Skeletal muscle tissue (tissue), 4 donors: ENCODE measurements around the gene GREM1. TPM values are rescaled to one million over a fixed set of nuclear protein-coding genes. Genes with fewer than 3 reads are reported as not detected.

Experiments used
- H3K27ac ChIP-seq: one replicate; pipeline ENCODE4 v1.7.0; 2013; ENCODE audit warnings: mild to moderate bottlenecking, low read depth, low read length, inconsistent platforms
- H3K27me3 ChIP-seq, 3 donors: one replicate each; pipeline ENCODE4 v1.7.0; 2013; ENCODE audit warnings: low read length in 3 of 3; ENCODE audit not compliant: control insufficient read depth in 3 of 3, insufficient read depth in 3 of 3
- H3K36me3 ChIP-seq, 3 donors: one replicate each; pipeline ENCODE4 v1.7.0; 2013; ENCODE audit warnings: low read length in 3 of 3; ENCODE audit not compliant: control insufficient read depth in 3 of 3, insufficient read depth in 3 of 3
- H3K4me1 ChIP-seq, 3 donors: one replicate each; pipeline ENCODE4 v1.7.0; 2013; ENCODE audit warnings: low read length in 3 of 3, mild to moderate bottlenecking in 3 of 3; ENCODE audit not compliant: control insufficient read depth in 3 of 3, insufficient read depth in 3 of 3
- H3K4me3 ChIP-seq, 3 donors: one replicate each; pipeline ENCODE4 v1.7.0; 2013; ENCODE audit warnings: low read length in 3 of 3
- H3K9ac ChIP-seq, 3 donors: one replicate each; pipeline ENCODE4 v1.7.0; 2013; ENCODE audit warnings: low read length in 3 of 3, mild to moderate bottlenecking in 3 of 3, moderate library complexity in 2 of 3, low read depth in 1 of 3
- H3K9me3 ChIP-seq, 3 donors: one replicate each; pipeline ENCODE4 v1.7.0; 2013; ENCODE audit warnings: low read length in 3 of 3; ENCODE audit not compliant: control insufficient read depth in 3 of 3
- total RNA-seq: library from RNA; depleted of rRNA; stranded (reverse); fragments of >200 nt; gene quantifications from one replicate; pipeline ENCODE4 v1.2.3, GENCODE V29; 2014
- donor health status: Osteomylitis.

The GREM1 gene
- total RNA-seq, 1 donor from 2014 or later: 0.52 TPM

GRCh38 chr15:32775103-32775502 lies 57.3 kb downstream of the GREM1 start:
- Histone ChIP-seq H3K27me3 (no peaks in the 10 kb centered on the region), H3K9me3 (peaks cover 0 to 2% (median 0%) of the 10 kb centered on the region in 3 donors), H3K4me1 (no peaks in the 10 kb centered on the region), H3K9ac (no peak overlapping the region), H3K4me3 (no peak overlapping the region), H3K36me3 (peaks cover 0 to 6% (median 0%) of the 10 kb centered on the region in 3 donors), H3K27ac (no peak overlapping the region)

DNA sequence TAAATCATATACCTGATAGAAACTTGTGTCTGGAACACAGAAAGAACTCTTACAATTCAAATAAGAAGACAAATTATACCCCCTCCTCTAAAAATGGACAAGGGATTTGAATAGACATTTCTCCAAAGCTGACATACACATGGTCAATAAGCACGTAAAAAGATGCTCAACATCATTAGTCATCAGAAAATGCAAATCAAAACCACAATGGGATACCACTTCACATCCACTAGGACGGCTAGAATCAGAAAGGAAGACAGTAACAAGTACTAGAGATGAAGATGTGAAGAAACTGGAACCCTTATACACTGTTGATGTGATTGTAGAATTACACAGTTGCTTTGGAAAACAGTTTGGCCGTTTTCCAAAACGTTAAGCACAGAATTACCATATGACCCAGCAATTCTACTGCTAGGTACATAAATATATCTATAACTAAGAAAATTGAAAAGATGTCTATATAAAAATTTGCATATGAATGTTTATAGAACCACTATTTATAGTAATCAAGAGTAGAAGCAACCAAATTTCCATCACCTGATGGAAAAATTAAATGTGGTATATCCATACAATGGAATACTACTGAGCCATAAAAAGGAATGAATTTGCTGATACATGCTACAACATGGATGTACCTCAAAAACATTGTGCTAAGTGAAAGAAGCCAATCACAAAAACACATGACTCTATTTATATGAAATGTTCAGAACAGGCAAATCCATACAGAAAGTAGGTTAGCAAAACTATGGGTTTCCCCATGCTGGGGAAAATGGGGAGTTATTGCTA lies 60.8 kb downstream of the GREM1 start:
- Histone ChIP-seq H3K36me3 (peaks cover 0 to under 1% (median 0%) of the 10 kb centered on the region in 3 donors), H3K27me3 (no peaks in the 10 kb centered on the region), H3K9me3 (peaks cover 0 to 2% (median 0%) of the 10 kb centered on the region in 3 donors), H3K27ac (no peak overlapping the region), H3K4me1 (no peaks in the 10 kb centered on the region), H3K4me3 (no peak overlapping the region), H3K9ac (no peak overlapping the region)

GRCh38 chr15:32781781-32782180 lies 64.0 kb downstream of the GREM1 start:
- Histone ChIP-seq H3K27me3 (no peaks in the 10 kb centered on the region), H3K27ac (no peak overlapping the region), H3K4me1 (no peaks in the 10 kb centered on the region), H3K9me3 (peaks cover 0 to 2% (median 0%) of the 10 kb centered on the region in 3 donors), H3K4me3 (no peak overlapping the region), H3K9ac (no peak overlapping the region), H3K36me3 (no peaks in the 10 kb centered on the region)

- no peaks in the 10 kb centered on the region for H3K4me1 ChIP-seq
- no peaks in the 10 kb centered on the region for H3K27me3 ChIP-seq
- H3K9ac ChIP-seq: no peak overlapping the region
- H3K36me3 ChIP-seq: no peaks in the 10 kb centered on the region
- H3K9me3 ChIP-seq: no peaks in the 10 kb centered on the region
- H3K27ac ChIP-seq: no peak overlapping the region
- H3K4me3 ChIP-seq: no peak overlapping the region
Observed at GRCh38 chr15:32784581-32784980, 66.8 kb downstream of the GREM1 start.

DNA sequence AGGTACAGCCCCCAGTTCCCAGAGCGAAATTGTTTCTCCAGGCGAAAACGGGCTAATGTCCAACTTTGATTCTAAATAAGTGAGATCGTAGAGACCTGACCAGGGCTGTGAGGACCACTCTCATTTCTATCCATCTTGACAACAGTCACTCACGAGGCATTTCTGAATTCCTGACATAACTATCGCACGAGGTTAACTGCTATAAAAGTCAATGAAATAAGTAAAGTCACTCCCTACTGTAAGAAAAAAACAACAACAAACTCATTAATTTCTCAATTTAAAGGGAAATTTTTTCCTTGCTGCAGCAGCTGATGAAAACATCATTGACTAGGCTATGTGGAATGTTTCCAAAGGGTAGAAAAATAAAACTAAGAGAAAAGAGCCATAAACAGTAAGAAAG lies 69.1 kb downstream of the GREM1 start:
- no peaks in the 10 kb centered on the region for H3K36me3 ChIP-seq
- H3K4me1 ChIP-seq: no peaks in the 10 kb centered on the region
- H3K9ac ChIP-seq: no peak overlapping the region
- H3K27ac ChIP-seq: no peak overlapping the region
- H3K4me3 ChIP-seq: no peak overlapping the region
- H3K9me3 ChIP-seq: no peaks in the 10 kb centered on the region
- no peaks in the 10 kb centered on the region for H3K27me3 ChIP-seq

DNA sequence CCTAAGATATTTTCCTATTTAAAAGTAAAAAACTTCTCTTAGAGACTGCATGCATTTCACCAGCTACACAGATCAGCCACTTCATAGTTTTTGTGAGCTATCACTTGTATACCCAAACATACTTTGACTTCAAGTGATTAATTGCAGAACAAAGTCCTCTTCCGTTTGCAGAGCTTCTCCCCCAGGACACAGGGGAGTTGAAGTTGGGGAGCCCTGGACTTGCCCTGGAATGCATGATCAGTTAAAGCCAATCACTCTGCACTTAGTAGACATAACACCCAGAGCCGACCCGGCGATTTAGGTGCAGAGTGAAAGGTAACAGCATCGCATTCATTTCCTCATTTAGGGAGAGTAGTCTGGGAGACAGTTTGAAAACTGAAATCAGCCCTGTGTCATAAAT lies 70.1 kb downstream of the GREM1 start:
- Histone ChIP-seq H3K9me3 (no peaks in the 10 kb centered on the region), H3K4me1 (no peaks in the 10 kb centered on the region), H3K4me3 (no peak overlapping the region), H3K9ac (no peak overlapping the region), H3K36me3 (no peaks in the 10 kb centered on the region), H3K27ac (no peak overlapping the region), H3K27me3 (no peaks in the 10 kb centered on the region)

DNA sequence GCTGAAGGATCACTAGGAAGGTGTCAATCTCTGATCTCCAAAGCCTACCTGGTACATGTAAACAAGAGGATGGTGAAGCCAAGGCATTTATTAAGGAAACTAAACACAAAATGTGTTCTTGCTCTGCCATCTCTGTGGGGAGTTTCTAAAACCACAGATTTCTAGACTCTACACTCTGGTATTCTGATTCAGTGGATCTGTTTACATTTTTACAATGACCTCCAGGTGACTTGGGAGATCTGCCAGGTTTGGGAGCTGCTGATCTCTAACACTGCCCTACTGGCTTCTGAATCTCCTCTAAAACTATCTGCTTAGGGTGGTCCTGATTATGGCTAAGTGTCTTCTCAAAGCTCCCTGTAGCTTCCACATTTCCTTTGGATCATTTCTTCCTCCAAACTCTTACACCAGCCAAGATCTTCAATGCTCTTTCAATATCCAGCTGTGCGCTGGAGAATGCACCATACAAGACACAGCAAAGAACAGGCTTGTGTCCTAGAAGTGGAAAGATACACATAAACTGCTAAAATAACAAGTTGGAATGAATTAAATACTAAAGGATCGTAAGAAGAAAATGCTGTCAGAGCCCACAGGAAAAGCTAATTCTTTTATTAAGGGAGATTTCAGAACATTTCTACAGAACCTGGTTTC lies 72.7 kb downstream of the GREM1 start:
- Histone ChIP-seq H3K27ac (no peak overlapping the region), H3K9me3 (no peaks in the 10 kb centered on the region), H3K36me3 (no peaks in the 10 kb centered on the region), H3K27me3 (no peaks in the 10 kb centered on the region), H3K9ac (no peak overlapping the region), H3K4me3 (no peak overlapping the region), H3K4me1 (no peaks in the 10 kb centered on the region)

- Histone ChIP-seq H3K4me3 (no peak overlapping the region), H3K36me3 (no peaks in the 10 kb centered on the region), H3K27me3 (no peaks in the 10 kb centered on the region), H3K4me1 (no peaks in the 10 kb centered on the region), H3K9me3 (no peaks in the 10 kb centered on the region), H3K27ac (no peak overlapping the region), H3K9ac (no peak overlapping the region)
Observed at GRCh38 chr15:32792436-32792835, 74.6 kb downstream of the GREM1 start.
